DND-41 (cell line): Measurements from ENCODE around the gene NTN5.

Experiments
- EZH2 ChIP-seq: IDR thresholded peaks from 3 replicates; pipeline ENCODE4 v1.6.1; 2012; ENCODE audit warnings: borderline replicate concordance, low read depth, mild to moderate bottlenecking, moderate library complexity, low read length, inconsistent platforms; ENCODE audit not compliant: severe bottlenecking
- TF ChIP-seq, protein P1 (sequence below): IDR thresholded peaks from 2 replicates; pipeline ENCODE4 v1.5.1; 2012; ENCODE audit warnings: borderline replicate concordance, low read length, moderate library complexity, mild to moderate bottlenecking; ENCODE audit not compliant: poor library complexity, severe bottlenecking; ENCODE audit errors: extremely low read depth

DNA sequence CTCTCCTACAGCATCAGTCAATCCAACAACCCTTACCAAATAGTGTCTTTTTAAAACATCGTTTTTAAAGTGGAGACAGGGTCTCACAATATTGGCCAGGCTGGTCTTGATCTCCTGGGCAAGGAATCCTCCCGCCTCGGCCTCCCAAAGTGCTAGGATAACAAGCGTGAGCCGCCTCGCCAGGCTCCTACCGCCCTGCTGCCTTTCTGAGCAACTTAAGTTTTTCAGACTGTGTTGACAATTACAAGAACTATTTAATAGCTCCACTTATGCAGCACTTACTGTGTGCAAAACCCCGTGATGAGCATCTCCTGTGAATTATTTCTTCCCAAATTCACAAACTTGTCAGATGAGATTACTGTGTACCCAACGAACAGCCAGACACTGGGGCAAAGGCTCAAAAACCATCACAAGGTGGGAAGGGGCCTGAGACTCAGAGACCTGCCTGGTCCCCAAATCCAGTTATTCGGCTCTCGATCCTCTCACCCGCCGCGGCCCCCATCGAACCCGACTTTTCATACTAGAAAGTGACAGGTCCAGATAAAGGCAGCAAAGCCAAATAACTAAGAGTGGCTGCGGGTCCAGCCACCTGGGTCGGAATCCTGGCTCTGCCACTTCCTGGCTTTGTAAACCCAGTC is 54.4 kb downstream of the NTN5 start:
- TF ChIP-seq, protein P1, sequence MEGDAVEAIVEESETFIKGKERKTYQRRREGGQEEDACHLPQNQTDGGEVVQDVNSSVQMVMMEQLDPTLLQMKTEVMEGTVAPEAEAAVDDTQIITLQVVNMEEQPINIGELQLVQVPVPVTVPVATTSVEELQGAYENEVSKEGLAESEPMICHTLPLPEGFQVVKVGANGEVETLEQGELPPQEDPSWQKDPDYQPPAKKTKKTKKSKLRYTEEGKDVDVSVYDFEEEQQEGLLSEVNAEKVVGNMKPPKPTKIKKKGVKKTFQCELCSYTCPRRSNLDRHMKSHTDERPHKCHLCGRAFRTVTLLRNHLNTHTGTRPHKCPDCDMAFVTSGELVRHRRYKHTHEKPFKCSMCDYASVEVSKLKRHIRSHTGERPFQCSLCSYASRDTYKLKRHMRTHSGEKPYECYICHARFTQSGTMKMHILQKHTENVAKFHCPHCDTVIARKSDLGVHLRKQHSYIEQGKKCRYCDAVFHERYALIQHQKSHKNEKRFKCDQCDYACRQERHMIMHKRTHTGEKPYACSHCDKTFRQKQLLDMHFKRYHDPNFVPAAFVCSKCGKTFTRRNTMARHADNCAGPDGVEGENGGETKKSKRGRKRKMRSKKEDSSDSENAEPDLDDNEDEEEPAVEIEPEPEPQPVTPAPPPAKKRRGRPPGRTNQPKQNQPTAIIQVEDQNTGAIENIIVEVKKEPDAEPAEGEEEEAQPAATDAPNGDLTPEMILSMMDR: no peak
- TF ChIP-seq EZH2: no peak
